Loucy (cell line): ENCODE results near the gene NCSTN.

Experiments used
- EZH2phosphoT487 ChIP-seq: fragments of 200-600 bp; IDR thresholded peaks from 2 replicates; pipeline ENCODE4 v1.6.1; 2018; ENCODE audit warnings: antibody characterized with exemption, mild to moderate bottlenecking, moderate library complexity, borderline replicate concordance
- TF ChIP-seq, protein P1 (sequence below): fragments of 200-600 bp; sonication (generic); conservative IDR thresholded peaks from 2 replicates; pipeline ENCODE4 v1.5.1; 2014; ENCODE audit warnings: mild to moderate bottlenecking, antibody characterized with exemption, low read length

DNA sequence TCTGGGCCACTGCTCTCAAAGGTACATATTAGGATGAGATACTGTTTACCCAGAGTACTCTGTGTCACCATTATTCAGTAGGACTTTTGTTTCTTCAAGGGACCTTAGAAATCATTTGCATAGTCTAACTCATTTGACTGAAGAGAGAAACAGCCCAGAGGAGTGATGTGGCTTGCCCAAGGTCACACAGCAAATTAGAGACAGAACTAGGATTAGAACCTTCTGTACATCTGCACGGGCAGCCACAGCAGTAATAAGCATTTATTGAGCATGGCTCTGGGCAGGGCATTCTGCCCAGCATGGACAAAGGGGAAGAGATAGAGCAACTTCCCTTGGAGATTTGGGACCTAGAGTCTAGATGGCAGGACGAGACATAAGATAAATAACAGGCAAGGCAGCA, 18.0 kb downstream of the NCSTN start:
- TF ChIP-seq, protein P1, sequence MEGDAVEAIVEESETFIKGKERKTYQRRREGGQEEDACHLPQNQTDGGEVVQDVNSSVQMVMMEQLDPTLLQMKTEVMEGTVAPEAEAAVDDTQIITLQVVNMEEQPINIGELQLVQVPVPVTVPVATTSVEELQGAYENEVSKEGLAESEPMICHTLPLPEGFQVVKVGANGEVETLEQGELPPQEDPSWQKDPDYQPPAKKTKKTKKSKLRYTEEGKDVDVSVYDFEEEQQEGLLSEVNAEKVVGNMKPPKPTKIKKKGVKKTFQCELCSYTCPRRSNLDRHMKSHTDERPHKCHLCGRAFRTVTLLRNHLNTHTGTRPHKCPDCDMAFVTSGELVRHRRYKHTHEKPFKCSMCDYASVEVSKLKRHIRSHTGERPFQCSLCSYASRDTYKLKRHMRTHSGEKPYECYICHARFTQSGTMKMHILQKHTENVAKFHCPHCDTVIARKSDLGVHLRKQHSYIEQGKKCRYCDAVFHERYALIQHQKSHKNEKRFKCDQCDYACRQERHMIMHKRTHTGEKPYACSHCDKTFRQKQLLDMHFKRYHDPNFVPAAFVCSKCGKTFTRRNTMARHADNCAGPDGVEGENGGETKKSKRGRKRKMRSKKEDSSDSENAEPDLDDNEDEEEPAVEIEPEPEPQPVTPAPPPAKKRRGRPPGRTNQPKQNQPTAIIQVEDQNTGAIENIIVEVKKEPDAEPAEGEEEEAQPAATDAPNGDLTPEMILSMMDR: no peak
- TF ChIP-seq EZH2phosphoT487: no peak
